Lower leg skin (tissue), 3 donors: ENCODE results near the gene PANX3.

Experiments used
- POLR2A ChIP-seq, 2 donors: fragments of 450-650 bp; IDR thresholded peaks; one replicate each; pipeline ENCODE4 v1.6.1; 2016 to 2017; ENCODE audit warnings: antibody characterized with exemption in 2 of 2, mild to moderate bottlenecking in 1 of 2, moderate library complexity in 1 of 2
- TF ChIP-seq, protein P1 (sequence below), 3 donors: fragments of 450-650 bp; IDR thresholded peaks; one replicate each; pipeline ENCODE4 v1.5.1; 2016; ENCODE audit warnings: antibody characterized with exemption in 3 of 3, mild to moderate bottlenecking in 3 of 3, moderate library complexity in 2 of 3

DNA sequence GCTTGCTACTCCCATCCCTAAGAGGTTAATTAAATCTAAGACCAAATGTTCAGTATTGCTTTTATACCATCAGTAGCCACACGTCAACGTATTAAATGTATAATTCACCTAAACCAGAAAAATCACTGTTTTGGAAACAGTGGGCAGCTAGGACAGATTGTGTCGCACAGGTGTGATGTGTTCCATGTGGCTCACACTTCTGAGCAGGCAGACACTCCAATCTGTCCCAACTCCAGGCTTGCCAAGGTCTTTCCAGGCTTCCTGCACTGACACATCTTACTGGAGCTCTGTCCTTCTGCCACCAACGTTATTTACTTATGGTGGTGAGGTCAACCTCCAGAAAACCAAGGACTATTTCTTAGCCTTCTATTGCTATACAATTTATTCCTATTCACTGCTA lies 50.9 kb downstream of the PANX3 start:
- TF ChIP-seq, protein P1, sequence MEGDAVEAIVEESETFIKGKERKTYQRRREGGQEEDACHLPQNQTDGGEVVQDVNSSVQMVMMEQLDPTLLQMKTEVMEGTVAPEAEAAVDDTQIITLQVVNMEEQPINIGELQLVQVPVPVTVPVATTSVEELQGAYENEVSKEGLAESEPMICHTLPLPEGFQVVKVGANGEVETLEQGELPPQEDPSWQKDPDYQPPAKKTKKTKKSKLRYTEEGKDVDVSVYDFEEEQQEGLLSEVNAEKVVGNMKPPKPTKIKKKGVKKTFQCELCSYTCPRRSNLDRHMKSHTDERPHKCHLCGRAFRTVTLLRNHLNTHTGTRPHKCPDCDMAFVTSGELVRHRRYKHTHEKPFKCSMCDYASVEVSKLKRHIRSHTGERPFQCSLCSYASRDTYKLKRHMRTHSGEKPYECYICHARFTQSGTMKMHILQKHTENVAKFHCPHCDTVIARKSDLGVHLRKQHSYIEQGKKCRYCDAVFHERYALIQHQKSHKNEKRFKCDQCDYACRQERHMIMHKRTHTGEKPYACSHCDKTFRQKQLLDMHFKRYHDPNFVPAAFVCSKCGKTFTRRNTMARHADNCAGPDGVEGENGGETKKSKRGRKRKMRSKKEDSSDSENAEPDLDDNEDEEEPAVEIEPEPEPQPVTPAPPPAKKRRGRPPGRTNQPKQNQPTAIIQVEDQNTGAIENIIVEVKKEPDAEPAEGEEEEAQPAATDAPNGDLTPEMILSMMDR (IDR thresholded peaks at IDR 0.05), result no peak
- TF ChIP-seq POLR2A (IDR thresholded peaks at IDR 0.05), result no peak
